Esophagus squamous epithelium (tissue), 5 donors: ENCODE measurements around the gene SLC31A1. TPM values are rescaled to one million over a fixed set of nuclear protein-coding genes. Genes with fewer than 3 reads are reported as not detected.
"Not testable (repeated sequence)": the region's sequence is repeated elsewhere in the genome, so short reads cannot be mapped to it uniquely, and the experiment has no call there.

Experiments used
- DNase-seq: peaks from one replicate; lab custom pipeline; 2025; lab: John Stamatoyannopoulos, UW
- H3K27ac ChIP-seq, 4 donors: fragments of 200-600 bp; sonication (generic); one replicate each; pipeline ENCODE4 v1.5.1; 2016 to 2019; ENCODE audit warnings: mild to moderate bottlenecking in 1 of 4
- H3K27me3 ChIP-seq, 4 donors: fragments of 200-600 bp; sonication (generic); 1 replicate in 3 of 4; 2 replicates in 1 of 4; pipeline versions ENCODE4 v1.5.1 to v1.6.0; 2017 to 2021; ENCODE audit warnings: antibody characterized with exemption in 1 of 4
- H3K36me3 ChIP-seq, 3 donors: fragments of 200-600 bp; sonication (generic); one replicate each; pipeline ENCODE4 v1.5.1; 2016 to 2019
- H3K4me1 ChIP-seq, 3 donors: fragments of 200-600 bp; sonication (generic); one replicate each; pipeline ENCODE4 v1.5.1; 2017 to 2019
- H3K4me3 ChIP-seq, 4 donors: fragments of 200-600 bp; sonication (generic); 1 replicate in 3 of 4; 2 replicates in 1 of 4; pipeline ENCODE4 v1.5.1; 2016 to 2019; ENCODE audit warnings: mild to moderate bottlenecking in 2 of 4, moderate library complexity in 1 of 4
- H3K9me3 ChIP-seq, 3 donors: fragments of 200-600 bp; sonication (generic); one replicate each; pipeline ENCODE4 v1.5.1; 2016 to 2019
- POLR2A ChIP-seq, 4 donors: fragments of 450-650 bp; IDR thresholded peaks; one replicate each; pipeline ENCODE4 v1.6.1; 2017; ENCODE audit warnings: antibody characterized with exemption in 4 of 4, mild to moderate bottlenecking in 4 of 4, moderate library complexity in 3 of 4
- WGBS, 2 donors: methylation state at CpG; one replicate each; pipeline ENCODE4 v1.1.5; 2018; 5-methylcytosine and 5-hydroxymethylcytosine counted together
- intact Hi-C: fragments of 100-400 bp; cut with DNase I; formaldehyde crosslinking; loops from one replicate; pipeline ENCODE4 v1.15.0; 2022
- total RNA-seq, 4 donors: library from RNA; depleted of rRNA; stranded (reverse); fragments of >200 nt; gene quantifications; one replicate each; pipeline ENCODE4 v1.1.0, GENCODE V29; 2016
- TF ChIP-seq, protein P1 (sequence below), 6 experiments: fragments of 450-650 bp in 4 of 6; fragments of 200-600 bp in 2 of 6; sonication (generic) in 2 of 6; IDR thresholded peaks; one replicate each; pipeline ENCODE4 v1.5.1; 2016 to 2019; ENCODE audit warnings: antibody characterized with exemption in 6 of 6, mild to moderate bottlenecking in 4 of 6, moderate library complexity in 4 of 6
- donor health status: DM: yes; HTN: yes; CAD: no.

The SLC31A1 gene
- total RNA-seq, 4 donors from 2014 or later, result 11.0 to 23.4 (median 17.8) TPM

DNA sequence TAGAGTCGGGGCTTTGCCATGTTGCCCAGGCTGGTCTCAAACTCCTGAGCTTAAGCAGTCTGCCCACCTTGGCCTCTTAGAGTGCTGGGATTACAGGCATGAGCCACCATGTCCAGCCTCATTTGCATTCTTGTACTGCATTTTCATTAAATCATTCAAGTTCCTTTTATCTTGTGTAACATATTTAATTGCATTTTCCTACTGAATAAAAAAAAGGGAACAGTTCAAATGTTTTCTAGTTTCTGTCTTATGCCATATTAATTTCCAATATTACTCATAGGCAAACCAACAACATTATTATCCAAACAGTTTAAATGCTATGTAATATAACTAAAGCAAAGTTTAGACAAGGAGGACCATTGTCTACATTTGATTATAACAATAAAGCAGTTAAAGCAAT lies 6.1 kb downstream of the SLC31A1 start:
- no peak overlapping the region for H3K27ac ChIP-seq
- TF ChIP-seq, protein P1, sequence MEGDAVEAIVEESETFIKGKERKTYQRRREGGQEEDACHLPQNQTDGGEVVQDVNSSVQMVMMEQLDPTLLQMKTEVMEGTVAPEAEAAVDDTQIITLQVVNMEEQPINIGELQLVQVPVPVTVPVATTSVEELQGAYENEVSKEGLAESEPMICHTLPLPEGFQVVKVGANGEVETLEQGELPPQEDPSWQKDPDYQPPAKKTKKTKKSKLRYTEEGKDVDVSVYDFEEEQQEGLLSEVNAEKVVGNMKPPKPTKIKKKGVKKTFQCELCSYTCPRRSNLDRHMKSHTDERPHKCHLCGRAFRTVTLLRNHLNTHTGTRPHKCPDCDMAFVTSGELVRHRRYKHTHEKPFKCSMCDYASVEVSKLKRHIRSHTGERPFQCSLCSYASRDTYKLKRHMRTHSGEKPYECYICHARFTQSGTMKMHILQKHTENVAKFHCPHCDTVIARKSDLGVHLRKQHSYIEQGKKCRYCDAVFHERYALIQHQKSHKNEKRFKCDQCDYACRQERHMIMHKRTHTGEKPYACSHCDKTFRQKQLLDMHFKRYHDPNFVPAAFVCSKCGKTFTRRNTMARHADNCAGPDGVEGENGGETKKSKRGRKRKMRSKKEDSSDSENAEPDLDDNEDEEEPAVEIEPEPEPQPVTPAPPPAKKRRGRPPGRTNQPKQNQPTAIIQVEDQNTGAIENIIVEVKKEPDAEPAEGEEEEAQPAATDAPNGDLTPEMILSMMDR (IDR thresholded peaks at IDR 0.05), result no peak
- TF ChIP-seq POLR2A (IDR thresholded peaks at IDR 0.05), result no peak
- WGBS, 2 donors, result 31 to 84% methylated on average over 1 of the region's 1 CpG

DNA sequence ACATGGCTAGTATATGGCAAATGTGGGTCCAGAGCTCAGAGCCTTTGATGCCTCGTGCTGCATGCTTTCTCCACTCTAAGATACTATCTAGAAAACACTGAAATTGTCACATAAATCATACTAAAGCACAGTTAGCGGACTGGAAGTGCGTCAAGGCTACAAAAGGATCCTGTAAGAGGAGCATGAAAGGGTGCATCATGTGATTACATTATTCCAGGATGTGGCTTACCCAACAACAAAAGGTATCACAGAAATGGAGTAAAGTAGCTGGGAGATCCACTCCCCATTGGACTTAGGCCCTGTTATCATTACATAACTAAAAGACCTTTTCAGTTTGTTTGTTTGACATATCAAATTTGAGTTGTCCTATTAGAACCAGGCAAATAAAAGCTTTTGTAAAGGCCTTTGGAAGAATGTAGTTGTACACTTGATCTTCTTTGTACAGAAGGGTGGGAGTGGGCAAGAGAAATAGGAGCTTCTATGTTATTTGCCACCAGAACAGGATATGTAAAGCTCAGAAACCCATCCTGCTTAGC lies 6.9 kb downstream of the SLC31A1 start:
- H3K27ac ChIP-seq, result no peak overlapping the region
- 69 to 81% methylated on average over 3 of the region's 3 CpGs for WGBS, 2 donors
- no peak for DNase-seq
- H3K27me3 ChIP-seq, result no peaks in the 10 kb centered on the region
- H3K4me3 ChIP-seq, result no peak overlapping the region
- no peaks in the 10 kb centered on the region for H3K9me3 ChIP-seq
- intact Hi-C loops, result no loop called here
- H3K36me3 ChIP-seq, result peaks cover 0 to 3% (median 0%) of the 10 kb centered on the region in 3 donors
- TF ChIP-seq POLR2A (IDR thresholded peaks at IDR 0.05), result no peak
- TF ChIP-seq, protein P1 (IDR thresholded peaks at IDR 0.05), result no peak
- H3K4me1 ChIP-seq, result peaks cover 0 to 23% (median 8%) of the 10 kb centered on the region in 3 donors

More for the DNA sequence above, 6.1 kb downstream of the SLC31A1 start:
- no peak overlapping the region for H3K4me3 ChIP-seq
- no peaks in the 10 kb centered on the region for H3K9me3 ChIP-seq
- H3K27me3 ChIP-seq, result no peaks in the 10 kb centered on the region
- DNase-seq, result no peak
- intact Hi-C loops, result no loop called here
- peaks cover 1 to 23% (median 5%) of the 10 kb centered on the region in 3 donors for H3K4me1 ChIP-seq
- peaks cover 0 to 3% (median 0%) of the 10 kb centered on the region in 3 donors for H3K36me3 ChIP-seq

DNA sequence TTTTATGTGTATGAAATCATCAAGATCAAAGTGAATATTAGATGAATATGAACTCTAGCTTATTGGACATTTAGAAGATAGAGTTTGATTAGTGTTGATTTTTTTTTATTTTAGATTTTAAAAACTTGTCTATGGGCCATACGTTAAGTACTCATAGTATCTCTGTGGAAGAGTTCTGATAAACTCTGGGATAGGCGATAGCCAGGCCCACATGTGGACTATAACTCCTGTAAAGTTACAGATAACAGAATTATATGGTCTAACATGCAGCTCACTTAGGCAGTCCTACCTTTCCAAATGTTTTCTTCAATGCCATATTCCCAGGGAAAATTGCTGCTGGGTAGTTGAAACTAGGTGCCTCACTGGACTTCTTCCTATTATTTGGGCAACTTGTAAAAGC lies 10.4 kb downstream of the SLC31A1 start:
- intact Hi-C loops, result no loop called here
- Histone ChIP-seq H3K9me3 (no peaks in the 10 kb centered on the region), H3K36me3 (no peaks in the 10 kb centered on the region), H3K4me3 (no peak overlapping the region), H3K4me1 (peaks cover 0 to 32% (median 14%) of the 10 kb centered on the region in 3 donors), H3K27me3 (no peaks in the 10 kb centered on the region), H3K27ac (no peak overlapping the region)
- TF ChIP-seq POLR2A (IDR thresholded peaks at IDR 0.05), result no peak
- TF ChIP-seq, protein P1 (IDR thresholded peaks at IDR 0.05), result no peak
- WGBS, 2 donors, result 98 to 100% methylated on average over 2 of the region's 2 CpGs
- DNase-seq, result no peak

DNA sequence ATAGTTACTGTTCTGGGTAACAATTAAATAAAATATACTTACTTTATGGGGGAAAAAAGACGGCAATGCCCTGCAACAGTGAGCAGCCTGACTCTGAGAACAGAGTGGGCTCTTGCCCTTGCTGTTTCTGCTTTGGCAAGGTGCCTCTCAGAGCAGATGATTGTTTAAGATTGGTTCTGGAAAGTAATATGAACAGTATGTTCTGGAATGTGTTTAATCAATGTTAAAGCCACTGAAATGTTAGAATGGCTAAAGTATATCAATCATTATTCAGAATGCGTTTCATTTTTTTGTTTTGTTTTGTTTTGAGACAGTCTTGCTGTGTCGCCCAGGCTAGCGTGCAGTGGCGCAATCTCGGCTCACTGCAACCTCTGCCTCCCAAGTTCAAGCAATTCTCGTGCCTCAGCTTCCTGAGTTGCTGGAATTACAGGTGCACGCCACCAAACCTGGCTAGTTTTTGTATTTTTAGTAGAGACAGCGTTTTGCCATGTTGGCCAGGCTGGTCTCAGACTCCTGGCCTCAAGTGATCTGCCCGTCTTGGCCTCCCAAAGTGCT lies 14.4 kb downstream of the SLC31A1 start:
- DNase-seq, intact Hi-C loops, H3K27me3 ChIP-seq, H3K9me3 ChIP-seq, H3K36me3 ChIP-seq, H3K4me3 ChIP-seq, H3K27ac ChIP-seq: not testable (repeated sequence)
- WGBS, 2 donors, result 78% methylated on average over 10 of the region's 10 CpGs
- H3K4me1 ChIP-seq, result peaks cover 0 to 32% (median 14%) of the 10 kb centered on the region in 3 donors

DNA sequence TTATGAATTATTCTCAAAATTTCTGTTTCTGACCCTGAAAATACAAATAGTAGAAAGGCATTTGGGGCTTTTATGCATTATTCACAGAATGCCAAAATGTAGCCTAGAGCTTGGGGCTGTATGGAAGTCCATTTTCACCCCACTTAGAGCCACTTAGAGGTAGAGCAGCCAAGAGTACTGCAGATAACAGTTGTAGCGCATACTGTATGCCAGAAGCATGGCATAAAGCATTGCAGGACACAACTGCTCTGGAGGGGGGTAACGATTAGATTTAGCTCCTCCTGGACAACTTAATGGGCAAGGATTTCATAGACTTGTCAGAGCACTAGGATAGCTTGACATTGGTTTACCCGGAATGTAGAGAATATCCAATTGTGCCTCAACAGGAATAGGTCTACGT lies 15.7 kb downstream of the SLC31A1 start:
- intact Hi-C loops, result no loop called here
- Histone ChIP-seq H3K9me3 (no peaks in the 10 kb centered on the region), H3K4me3 (no peak overlapping the region), H3K4me1 (peaks cover 0 to 29% (median 14%) of the 10 kb centered on the region in 3 donors), H3K27ac (no peak overlapping the region), H3K27me3 (no peaks in the 10 kb centered on the region), H3K36me3 (no peaks in the 10 kb centered on the region)
- TF ChIP-seq, protein P1 (IDR thresholded peaks at IDR 0.05), result no peak
- no peak for TF ChIP-seq POLR2A (IDR thresholded peaks at IDR 0.05)
- WGBS, 2 donors, result 90 to 94% methylated on average over 4 of the region's 4 CpGs
- DNase-seq, result no peak
